GM21528 (cell line): Measurements from ENCODE around the gene DOCK2.

Source experiments
- ATAC-seq: cut with Tn5 transposase; IDR thresholded peaks from one replicate; pipeline ENCODE4 v1.9.1; 2021; ENCODE audit warnings: mild to moderate bottlenecking, moderate library complexity; ENCODE audit not compliant: unreplicated experiment, low FRiP score

DOCK2 gene

GRCh38 chr5:169999621-170000020, 362.5 kb downstream of the DOCK2 start:
- no peak for ATAC-seq

GRCh38 chr5:170000155-170000554, 363.1 kb downstream of the DOCK2 start:
- ATAC-seq = no peak

GRCh38 chr5:170006021-170006420, 368.9 kb downstream of the DOCK2 start:
- no peak for ATAC-seq

GRCh38 chr5:170008376-170008775, 371.3 kb downstream of the DOCK2 start:
- no peak for ATAC-seq

GRCh38 chr5:170010595-170010994, 373.5 kb downstream of the DOCK2 start:
- ATAC-seq = no peak

- no peak for ATAC-seq
Observed at GRCh38 chr5:170011751-170012150, 374.7 kb downstream of the DOCK2 start.

- no peak for ATAC-seq
Observed at GRCh38 chr5:170012622-170013021, 375.5 kb downstream of the DOCK2 start.

GRCh38 chr5:170020423-170020822, 383.3 kb downstream of the DOCK2 start:
- ATAC-seq = no peak

GRCh38 chr5:170021506-170021905, 384.4 kb downstream of the DOCK2 start:
- ATAC-seq = no peak

- no peak for ATAC-seq
Observed at GRCh38 chr5:170025853-170026252, 388.8 kb downstream of the DOCK2 start.

GRCh38 chr5:170028124-170028523, 391.0 kb downstream of the DOCK2 start:
- ATAC-seq = no peak

GRCh38 chr5:170034231-170034630, 397.2 kb downstream of the DOCK2 start:
- ATAC-seq = no peak

- no peak for ATAC-seq
Observed at GRCh38 chr5:170038241-170038640, 401.2 kb downstream of the DOCK2 start.

GRCh38 chr5:170039830-170040229, 402.8 kb downstream of the DOCK2 start:
- no peak for ATAC-seq

- no peak for ATAC-seq
Observed at GRCh38 chr5:170046241-170046640, 409.2 kb downstream of the DOCK2 start.

GRCh38 chr5:170049713-170050112, 412.6 kb downstream of the DOCK2 start:
- ATAC-seq = no peak

GRCh38 chr5:170053896-170054295, 416.8 kb downstream of the DOCK2 start:
- no peak for ATAC-seq

- ATAC-seq = no peak
Observed at GRCh38 chr5:170055606-170056005, 418.5 kb downstream of the DOCK2 start.

- ATAC-seq = no peak
Observed at GRCh38 chr5:170056561-170057267, 419.6 kb downstream of the DOCK2 start.

- no peak for ATAC-seq
Observed at GRCh38 chr5:170057311-170057710, 420.2 kb downstream of the DOCK2 start.

GRCh38 chr5:170059221-170059620, 422.1 kb downstream of the DOCK2 start:
- no peak for ATAC-seq

GRCh38 chr5:170067152-170067551, 430.1 kb downstream of the DOCK2 start:
- ATAC-seq = no peak
